Kidney (tissue), 14 donors: Measurements from ENCODE around the gene LTA. TPM values are rescaled to one million over a fixed set of nuclear protein-coding genes. Genes with fewer than 3 reads are reported as not detected.

ENCODE experiments used
- DNase-seq, 5 donors: peaks; one replicate each; pipeline ENCODE4 v3.0.0-alpha.2; 2013 to 2020
- FAIRE-seq: peaks from 2 replicates; lab custom pipeline; 2012; peaks lifted over from hg19 to GRCh38; lab: Jason Lieb, UNC
- H3K27ac ChIP-seq, 2 donors: one replicate each; pipeline ENCODE4 v1.7.0; 2013; ENCODE audit warnings: low read depth in 2 of 2, low read length in 2 of 2, inconsistent platforms in 1 of 2
- H3K27me3 ChIP-seq: one replicate; pipeline ENCODE4 v1.7.1; 2013; ENCODE audit warnings: low read length, inconsistent platforms; ENCODE audit not compliant: control insufficient read depth, insufficient read depth
- H3K36me3 ChIP-seq, 3 donors: one replicate each; pipeline versions ENCODE4 v1.7.0 to v1.7.1; 2013; ENCODE audit warnings: low read length in 3 of 3, control low read depth in 1 of 3, inconsistent platforms in 1 of 3; ENCODE audit not compliant: insufficient read depth in 3 of 3, control insufficient read depth in 2 of 3
- H3K4me1 ChIP-seq, 3 donors: one replicate each; pipeline versions ENCODE4 v1.7.0 to v1.7.1; 2013; ENCODE audit warnings: low read length in 3 of 3, inconsistent platforms in 1 of 3, low read depth in 1 of 3; ENCODE audit not compliant: control insufficient read depth in 2 of 3, insufficient read depth in 2 of 3
- H3K4me3 ChIP-seq, 3 donors: one replicate each; pipeline versions ENCODE4 v1.7.0 to v1.8.1; 2013; ENCODE audit warnings: low read length in 3 of 3, control low read depth in 1 of 3, inconsistent platforms in 1 of 3
- H3K9ac ChIP-seq, 3 donors: one replicate each; pipeline versions ENCODE4 v1.7.0 to v1.7.1; 2013; ENCODE audit warnings: low read length in 3 of 3, control low read depth in 1 of 3, inconsistent platforms in 1 of 3
- H3K9me3 ChIP-seq, 3 donors: one replicate each; pipeline versions ENCODE4 v1.7.0 to v1.7.1; 2013; ENCODE audit warnings: low read length in 3 of 3, control low read depth in 1 of 3, inconsistent platforms in 1 of 3; ENCODE audit not compliant: control insufficient read depth in 2 of 3, insufficient read depth in 1 of 3
- CTCF ChIP-seq: IDR thresholded peaks from 3 replicates; pipeline ENCODE4 v1.5.1; 2012; ENCODE audit warnings: mild to moderate bottlenecking, moderate library complexity, borderline replicate concordance; ENCODE audit not compliant: insufficient read depth; ENCODE audit errors: extremely low read depth
- intact Hi-C: fragments of 100-400 bp; cut with DNase I; formaldehyde crosslinking; loops from one replicate; pipeline ENCODE4 v1.11.1; 2022
- polyA plus RNA-seq: library from polyadenylated mRNA; stranded (reverse); fragments of 350-450 nt; fragmentation: Illumina TruSeq; extraction: RNeasy Lipid Tissue Mini Kit (QIAGEN cat#74804); gene quantifications from one replicate; pipeline ENCODE4 v1.2.3, GENCODE V29; 2014; ENCODE audit warnings: low read depth, low replicate concordance; ENCODE audit not compliant: insufficient read depth
- total RNA-seq: library from RNA; stranded (reverse); fragmentation: NEBNext Ultra II Directional; extraction: Animal tissue kit (Norgen Biotek cat#: 25700); gene quantifications from one replicate; pipeline ENCODE4 v1.2.1, GENCODE V29; 2021
- donor health status: control.
- donor health status: control.
- donor health status: control.
- donor health status: control.
- donor health status: control.
- donor health status: DM: yes; HTN: yes; CAD: no.
- donor health status: Normal renal cell carcinoma (clear cell type).

The LTA gene
- total and polyA plus RNA-seq, 2 donors from 2014 or later, result 0.35 TPM; not detected in 1

- Histone ChIP-seq H3K27me3 (no peaks in the 10 kb centered on the region), H3K4me1 (peaks cover 0 to 18% (median 0%) of the 10 kb centered on the region in 3 donors), H3K27ac (no peak overlapping the region), H3K9ac (no peak overlapping the region), H3K9me3 (no peaks in the 10 kb centered on the region), H3K36me3 (peaks cover 0 to 24% (median 9%) of the 10 kb centered on the region in 3 donors), H3K4me3 (no peak overlapping the region)
- DNase-seq (peak in 1 of 5 donors; percentile 69), FAIRE-seq (no peak)
- intact Hi-C loops, result no loop called here
- TF ChIP-seq CTCF, result no peak
Measured at GRCh38 chr6:31557443-31558317, 14.4 kb upstream of the LTA start.

GRCh38 chr6:31558318-31558625 lies 13.8 kb upstream of the LTA start:
- Histone ChIP-seq H3K9me3 (no peaks in the 10 kb centered on the region), H3K27me3 (no peaks in the 10 kb centered on the region), H3K27ac (no peak overlapping the region), H3K4me3 (no peak overlapping the region), H3K36me3 (peaks cover 0 to 24% (median 9%) of the 10 kb centered on the region in 3 donors), H3K9ac (no peak overlapping the region), H3K4me1 (peaks cover 0 to 18% (median 0%) of the 10 kb centered on the region in 3 donors)
- intact Hi-C loops, result no loop called here
- DNase-seq (no peak), FAIRE-seq (no peak)
- no peak for TF ChIP-seq CTCF

GRCh38 chr6:31558631-31559500 lies 13.2 kb upstream of the LTA start:
- FAIRE-seq, result no peak
- peak overlapping the region in 1 of 3 donors; percentile 31 for H3K9ac ChIP-seq
- H3K27ac ChIP-seq, result peak overlapping the region; percentile 48 to 51
- no peak for TF ChIP-seq CTCF
- H3K4me1 ChIP-seq, result peaks cover 0 to 18% (median 0%) of the 10 kb centered on the region in 3 donors
- no peaks in the 10 kb centered on the region for H3K27me3 ChIP-seq
- intact Hi-C loops, result no loop called here
- H3K9me3 ChIP-seq, result no peaks in the 10 kb centered on the region
- DNase-seq, result peak in 1 of 5 donors; percentile 59
- no peak overlapping the region for H3K4me3 ChIP-seq
- peaks cover 0 to 24% (median 9%) of the 10 kb centered on the region in 3 donors for H3K36me3 ChIP-seq
